ENCODE results near the gene BAHCC1.
A peak's percentile ranks its signal among the peaks of the same experiment; 100 is the strongest.

Gene BAHCC1

GRCh38 chr17:81513372-81513752 lies 118.1 kb downstream of the BAHCC1 start (continued):
- TF ChIP-seq, protein P1, sequence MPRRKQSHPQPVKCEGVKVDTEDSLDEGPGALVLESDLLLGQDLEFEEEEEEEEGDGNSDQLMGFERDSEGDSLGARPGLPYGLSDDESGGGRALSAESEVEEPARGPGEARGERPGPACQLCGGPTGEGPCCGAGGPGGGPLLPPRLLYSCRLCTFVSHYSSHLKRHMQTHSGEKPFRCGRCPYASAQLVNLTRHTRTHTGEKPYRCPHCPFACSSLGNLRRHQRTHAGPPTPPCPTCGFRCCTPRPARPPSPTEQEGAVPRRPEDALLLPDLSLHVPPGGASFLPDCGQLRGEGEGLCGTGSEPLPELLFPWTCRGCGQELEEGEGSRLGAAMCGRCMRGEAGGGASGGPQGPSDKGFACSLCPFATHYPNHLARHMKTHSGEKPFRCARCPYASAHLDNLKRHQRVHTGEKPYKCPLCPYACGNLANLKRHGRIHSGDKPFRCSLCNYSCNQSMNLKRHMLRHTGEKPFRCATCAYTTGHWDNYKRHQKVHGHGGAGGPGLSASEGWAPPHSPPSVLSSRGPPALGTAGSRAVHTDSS (tag by site-specific recombination; IDR thresholded peaks at IDR 0.05): no peak
- no peak for TF ChIP-seq ZNF239 (tag by site-specific recombination; IDR thresholded peaks at IDR 0.05)
- no peak for TF ChIP-seq ZNF670 (tag by site-specific recombination; IDR thresholded peaks at IDR 0.05; ENCODE audit: low read depth)
- TF ChIP-seq KLF8 (tag by site-specific recombination; IDR thresholded peaks at IDR 0.05): peak; percentile 77
- TF ChIP-seq ZNF433 (tag by site-specific recombination; IDR thresholded peaks at IDR 0.05; ENCODE audit: low read depth): no peak
- no peak for TF ChIP-seq SALL2 (tag by site-specific recombination; IDR thresholded peaks at IDR 0.05; ENCODE audit: borderline replicate concordance)
- no peak for TF ChIP-seq ZNF112 (tag by site-specific recombination; IDR thresholded peaks at IDR 0.05)
- TF ChIP-seq, protein P2, sequence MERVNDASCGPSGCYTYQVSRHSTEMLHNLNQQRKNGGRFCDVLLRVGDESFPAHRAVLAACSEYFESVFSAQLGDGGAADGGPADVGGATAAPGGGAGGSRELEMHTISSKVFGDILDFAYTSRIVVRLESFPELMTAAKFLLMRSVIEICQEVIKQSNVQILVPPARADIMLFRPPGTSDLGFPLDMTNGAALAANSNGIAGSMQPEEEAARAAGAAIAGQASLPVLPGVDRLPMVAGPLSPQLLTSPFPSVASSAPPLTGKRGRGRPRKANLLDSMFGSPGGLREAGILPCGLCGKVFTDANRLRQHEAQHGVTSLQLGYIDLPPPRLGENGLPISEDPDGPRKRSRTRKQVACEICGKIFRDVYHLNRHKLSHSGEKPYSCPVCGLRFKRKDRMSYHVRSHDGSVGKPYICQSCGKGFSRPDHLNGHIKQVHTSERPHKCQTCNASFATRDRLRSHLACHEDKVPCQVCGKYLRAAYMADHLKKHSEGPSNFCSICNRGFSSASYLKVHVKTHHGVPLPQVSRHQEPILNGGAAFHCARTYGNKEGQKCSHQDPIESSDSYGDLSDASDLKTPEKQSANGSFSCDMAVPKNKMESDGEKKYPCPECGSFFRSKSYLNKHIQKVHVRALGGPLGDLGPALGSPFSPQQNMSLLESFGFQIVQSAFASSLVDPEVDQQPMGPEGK (tag by site-specific recombination; IDR thresholded peaks at IDR 0.05): peak; percentile 91
- TF ChIP-seq WT1 (tag by site-specific recombination; IDR thresholded peaks at IDR 0.05): no peak
- no peak for TF ChIP-seq ZNF274 (IDR thresholded peaks at IDR 0.05; ENCODE audit: low read length)
- no peak for TF ChIP-seq ZNF274 (tag by site-specific recombination; IDR thresholded peaks at IDR 0.05; ENCODE audit: borderline replicate concordance)
- no peak for TF ChIP-seq ZNF48 (tag by site-specific recombination; IDR thresholded peaks at IDR 0.05)
- TF ChIP-seq, protein P3, sequence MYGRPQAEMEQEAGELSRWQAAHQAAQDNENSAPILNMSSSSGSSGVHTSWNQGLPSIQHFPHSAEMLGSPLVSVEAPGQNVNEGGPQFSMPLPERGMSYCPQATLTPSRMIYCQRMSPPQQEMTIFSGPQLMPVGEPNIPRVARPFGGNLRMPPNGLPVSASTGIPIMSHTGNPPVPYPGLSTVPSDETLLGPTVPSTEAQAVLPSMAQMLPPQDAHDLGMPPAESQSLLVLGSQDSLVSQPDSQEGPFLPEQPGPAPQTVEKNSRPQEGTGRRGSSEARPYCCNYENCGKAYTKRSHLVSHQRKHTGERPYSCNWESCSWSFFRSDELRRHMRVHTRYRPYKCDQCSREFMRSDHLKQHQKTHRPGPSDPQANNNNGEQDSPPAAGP (tag by site-specific recombination; IDR thresholded peaks at IDR 0.05): 0 out of 2 replicates have a peak, but pooled peaks have one; percentile 54
- no peak for TF ChIP-seq ZNF529 (tag by site-specific recombination; IDR thresholded peaks at IDR 0.05; ENCODE audit: insufficient replicate concordance)
- TF ChIP-seq, protein P4, sequence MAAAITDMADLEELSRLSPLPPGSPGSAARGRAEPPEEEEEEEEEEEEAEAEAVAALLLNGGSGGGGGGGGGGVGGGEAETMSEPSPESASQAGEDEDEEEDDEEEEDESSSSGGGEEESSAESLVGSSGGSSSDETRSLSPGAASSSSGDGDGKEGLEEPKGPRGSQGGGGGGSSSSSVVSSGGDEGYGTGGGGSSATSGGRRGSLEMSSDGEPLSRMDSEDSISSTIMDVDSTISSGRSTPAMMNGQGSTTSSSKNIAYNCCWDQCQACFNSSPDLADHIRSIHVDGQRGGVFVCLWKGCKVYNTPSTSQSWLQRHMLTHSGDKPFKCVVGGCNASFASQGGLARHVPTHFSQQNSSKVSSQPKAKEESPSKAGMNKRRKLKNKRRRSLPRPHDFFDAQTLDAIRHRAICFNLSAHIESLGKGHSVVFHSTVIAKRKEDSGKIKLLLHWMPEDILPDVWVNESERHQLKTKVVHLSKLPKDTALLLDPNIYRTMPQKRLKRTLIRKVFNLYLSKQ (tag by site-specific recombination; IDR thresholded peaks at IDR 0.05; ENCODE audit: borderline replicate concordance): no peak
- TF ChIP-seq ZNF514 (tag by site-specific recombination; IDR thresholded peaks at IDR 0.05): no peak
- no peak for TF ChIP-seq MEIS1 (CRISPR knock-in tag; IDR thresholded peaks at IDR 0.05; ENCODE audit: borderline replicate concordance)
- TF ChIP-seq ZNF558 (tag by site-specific recombination; IDR thresholded peaks at IDR 0.05): no peak
- no peak for TF ChIP-seq ZNF324 (tag by site-specific recombination; IDR thresholded peaks at IDR 0.05)
- TF ChIP-seq REPIN1 (tag by site-specific recombination; IDR thresholded peaks at IDR 0.05; ENCODE audit: low read depth): no peak
- TF ChIP-seq ZNF626 (tag by site-specific recombination; IDR thresholded peaks at IDR 0.05): no peak
- TF ChIP-seq, protein P5, sequence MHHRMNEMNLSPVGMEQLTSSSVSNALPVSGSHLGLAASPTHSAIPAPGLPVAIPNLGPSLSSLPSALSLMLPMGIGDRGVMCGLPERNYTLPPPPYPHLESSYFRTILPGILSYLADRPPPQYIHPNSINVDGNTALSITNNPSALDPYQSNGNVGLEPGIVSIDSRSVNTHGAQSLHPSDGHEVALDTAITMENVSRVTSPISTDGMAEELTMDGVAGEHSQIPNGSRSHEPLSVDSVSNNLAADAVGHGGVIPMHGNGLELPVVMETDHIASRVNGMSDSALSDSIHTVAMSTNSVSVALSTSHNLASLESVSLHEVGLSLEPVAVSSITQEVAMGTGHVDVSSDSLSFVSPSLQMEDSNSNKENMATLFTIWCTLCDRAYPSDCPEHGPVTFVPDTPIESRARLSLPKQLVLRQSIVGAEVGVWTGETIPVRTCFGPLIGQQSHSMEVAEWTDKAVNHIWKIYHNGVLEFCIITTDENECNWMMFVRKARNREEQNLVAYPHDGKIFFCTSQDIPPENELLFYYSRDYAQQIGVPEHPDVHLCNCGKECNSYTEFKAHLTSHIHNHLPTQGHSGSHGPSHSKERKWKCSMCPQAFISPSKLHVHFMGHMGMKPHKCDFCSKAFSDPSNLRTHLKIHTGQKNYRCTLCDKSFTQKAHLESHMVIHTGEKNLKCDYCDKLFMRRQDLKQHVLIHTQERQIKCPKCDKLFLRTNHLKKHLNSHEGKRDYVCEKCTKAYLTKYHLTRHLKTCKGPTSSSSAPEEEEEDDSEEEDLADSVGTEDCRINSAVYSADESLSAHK (tag by site-specific recombination; IDR thresholded peaks at IDR 0.05): no peak; the same call in 1 of the 2 replicates
- TF ChIP-seq, protein P6, sequence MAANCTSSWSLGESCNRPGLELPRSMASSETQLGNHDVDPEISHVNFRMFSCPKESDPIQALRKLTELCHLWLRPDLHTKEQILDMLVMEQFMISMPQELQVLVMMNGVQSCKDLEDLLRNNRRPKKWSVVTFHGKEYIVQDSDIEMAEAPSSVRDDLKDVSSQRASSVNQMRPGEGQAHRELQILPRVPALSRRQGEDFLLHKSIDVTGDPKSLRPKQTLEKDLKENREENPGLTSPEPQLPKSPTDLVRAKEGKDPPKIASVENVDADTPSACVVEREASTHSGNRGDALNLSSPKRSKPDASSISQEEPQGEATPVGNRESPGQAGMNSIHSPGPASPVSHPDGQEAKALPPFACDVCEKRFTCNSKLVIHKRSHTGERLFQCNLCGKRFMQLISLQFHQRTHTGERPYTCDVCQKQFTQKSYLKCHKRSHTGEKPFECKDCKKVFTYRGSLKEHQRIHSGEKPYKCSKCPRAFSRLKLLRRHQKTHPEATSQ (tag by site-specific recombination; IDR thresholded peaks at IDR 0.05): no peak
- 0 out of 2 replicates have a peak, but pooled peaks have one; percentile 73 for TF ChIP-seq SCRT1 (tag by site-specific recombination; IDR thresholded peaks at IDR 0.05; ENCODE audit: borderline replicate concordance)
- TF ChIP-seq, protein P7, sequence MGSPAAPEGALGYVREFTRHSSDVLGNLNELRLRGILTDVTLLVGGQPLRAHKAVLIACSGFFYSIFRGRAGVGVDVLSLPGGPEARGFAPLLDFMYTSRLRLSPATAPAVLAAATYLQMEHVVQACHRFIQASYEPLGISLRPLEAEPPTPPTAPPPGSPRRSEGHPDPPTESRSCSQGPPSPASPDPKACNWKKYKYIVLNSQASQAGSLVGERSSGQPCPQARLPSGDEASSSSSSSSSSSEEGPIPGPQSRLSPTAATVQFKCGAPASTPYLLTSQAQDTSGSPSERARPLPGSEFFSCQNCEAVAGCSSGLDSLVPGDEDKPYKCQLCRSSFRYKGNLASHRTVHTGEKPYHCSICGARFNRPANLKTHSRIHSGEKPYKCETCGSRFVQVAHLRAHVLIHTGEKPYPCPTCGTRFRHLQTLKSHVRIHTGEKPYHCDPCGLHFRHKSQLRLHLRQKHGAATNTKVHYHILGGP (tag by site-specific recombination; IDR thresholded peaks at IDR 0.05): no peak
- no peak; the same call in 1 of the 2 replicates for TF ChIP-seq ZNF335 (tag by site-specific recombination; conservative IDR thresholded peaks at IDR 0.05)
- TF ChIP-seq ZNF623 (tag by site-specific recombination; IDR thresholded peaks at IDR 0.05): no peak
- TF ChIP-seq ZIC2 (tag by site-specific recombination; IDR thresholded peaks at IDR 0.05): peak; percentile 40
- peak; percentile 59; the same call in 1 of the 2 replicates for TF ChIP-seq ZNF2 (tag by site-specific recombination; IDR thresholded peaks at IDR 0.05)
- TF ChIP-seq ZNF501 (tag by site-specific recombination; IDR thresholded peaks at IDR 0.05): no peak

All from HEK293 (cell line).